ENCODE data around the gene SYT1. TPM values are rescaled to one million over a fixed set of nuclear protein-coding genes. Genes with fewer than 3 reads are reported as not detected.

SYT1 gene
- total and polyA plus RNA-seq, 2 donors (not counting 3 experiments of a cell fraction or from before 2014, with no cell fraction given), result 3.2 to 15.3 TPM

GRCh38 chr12:78865516-78865915 lies 942 bp downstream of the SYT1 start:
- no peaks in the 10 kb centered on the region for H3K9me1 ChIP-seq (replicated peaks; ENCODE audit: control insufficient read depth, extremely low read depth, insufficient read depth, low read length)
- dilution Hi-C loops (cut with MboI; ENCODE audit: extremely low pct_ligation_motif_present, low sequenced_read_pairs) (no loop called here), intact Hi-C loops (cut with micrococcal nuclease) (loop anchor here (10.0 kb wide), 2 partner anchors 391 to 509 kb away; no protein-coding TSS in a partner anchor)
- CTCF ChIA-PET, result interaction anchor here (0.9 kb wide), 1 partner anchor 13 kb away, joined by 4 read pairs; no protein-coding TSS in a partner anchor
- peak overlapping the region; percentile 93 for H3K4me2 ChIP-seq (ENCODE audit: insufficient read depth, low read length)
- no peak for DNase-seq (ENCODE audit: low read depth, low spot score)
- no peak overlapping the region for H3K9ac ChIP-seq (replicated peaks; ENCODE audit: extremely low read depth, insufficient read depth, low read length)
- no peaks in the 10 kb centered on the region for H3K79me2 ChIP-seq (ENCODE audit: control insufficient read depth, insufficient read depth, low read length)
- BruUV-seq (replicated peaks), result no TSS peak
- H3K36me3 ChIP-seq (ENCODE audit: control insufficient read depth in 2 of 2, extremely low read depth in 1 of 2, insufficient read depth in 2 of 2, low read length in 2 of 2), result no peaks in the 10 kb centered on the region
- TF ChIP-seq MYC (IDR thresholded peaks at IDR 0.05; ENCODE audit: low read depth, low read length) (no peak), JUN (IDR thresholded peaks at IDR 0.05; ENCODE audit: borderline replicate concordance, insufficient read depth, insufficient read length, low read depth) (no peak), GATA2 (IDR thresholded peaks at IDR 0.05; ENCODE audit: insufficient read depth, insufficient read length, low read depth, low read length) (no peak), POLR2AphosphoS5 (IDR thresholded peaks at IDR 0.05; ENCODE audit: insufficient read depth, low read depth, low read length) (no peak)
- TF ChIP-seq, protein P1, sequence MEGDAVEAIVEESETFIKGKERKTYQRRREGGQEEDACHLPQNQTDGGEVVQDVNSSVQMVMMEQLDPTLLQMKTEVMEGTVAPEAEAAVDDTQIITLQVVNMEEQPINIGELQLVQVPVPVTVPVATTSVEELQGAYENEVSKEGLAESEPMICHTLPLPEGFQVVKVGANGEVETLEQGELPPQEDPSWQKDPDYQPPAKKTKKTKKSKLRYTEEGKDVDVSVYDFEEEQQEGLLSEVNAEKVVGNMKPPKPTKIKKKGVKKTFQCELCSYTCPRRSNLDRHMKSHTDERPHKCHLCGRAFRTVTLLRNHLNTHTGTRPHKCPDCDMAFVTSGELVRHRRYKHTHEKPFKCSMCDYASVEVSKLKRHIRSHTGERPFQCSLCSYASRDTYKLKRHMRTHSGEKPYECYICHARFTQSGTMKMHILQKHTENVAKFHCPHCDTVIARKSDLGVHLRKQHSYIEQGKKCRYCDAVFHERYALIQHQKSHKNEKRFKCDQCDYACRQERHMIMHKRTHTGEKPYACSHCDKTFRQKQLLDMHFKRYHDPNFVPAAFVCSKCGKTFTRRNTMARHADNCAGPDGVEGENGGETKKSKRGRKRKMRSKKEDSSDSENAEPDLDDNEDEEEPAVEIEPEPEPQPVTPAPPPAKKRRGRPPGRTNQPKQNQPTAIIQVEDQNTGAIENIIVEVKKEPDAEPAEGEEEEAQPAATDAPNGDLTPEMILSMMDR (IDR thresholded peaks at IDR 0.05; ENCODE audit: extremely low read depth in 1 of 2, insufficient read depth in 1 of 2, low read depth in 1 of 2, low read length in 2 of 2), result no peak
- POLR2A ChIA-PET, result interaction anchor here (0.7 kb wide), 2 partner anchors 323 to 789 kb away, joined by 3 to 4 read pairs; no protein-coding TSS in a partner anchor
- peak overlapping the region; percentile 87 for H2AFZ ChIP-seq (ENCODE audit: low read depth, low read length)
- no peaks in the 10 kb centered on the region for H3K9me3 ChIP-seq (replicated peaks; ENCODE audit: control insufficient read depth, insufficient read depth, low read length)
- peaks cover 9% of the 10 kb centered on the region for H3K4me1 ChIP-seq (ENCODE audit: control insufficient read depth, extremely low read depth, insufficient read depth, low read length)
- H3K27ac ChIP-seq (ENCODE audit: insufficient read depth, low read depth, low read length), result no peak overlapping the region
- no peaks in the 10 kb centered on the region for H4K20me1 ChIP-seq (replicated peaks; ENCODE audit: control insufficient read depth, extremely low read depth, insufficient read depth, low read length)
- peak overlapping the region; percentile 45 to 91 (median 88) for H3K4me3 ChIP-seq (replicated peaks in 1 of 3; ENCODE audit: insufficient read depth in 1 of 3, low read depth in 1 of 3, low read length in 3 of 3)
- peaks cover 6 to 7% of the 10 kb centered on the region in 2 experiments for H3K27me3 ChIP-seq (ENCODE audit: control insufficient read depth in 2 of 2, insufficient read depth in 2 of 2, low read length in 2 of 2)
- no peak for FAIRE-seq

Measured in endothelial cell of umbilical vein (primary cell).